ENCODE data around the gene CKAP5.

GRCh38 chr11:46858920-46859546 lies 13.0 kb upstream of the CKAP5 start:
- TF ChIP-seq CTCF (IDR thresholded peaks at IDR 0.05) (no peak), POLR2AphosphoS5 (IDR thresholded peaks at IDR 0.05) (no peak), POLR2A (IDR thresholded peaks at IDR 0.05) (no peak), EP300 (IDR thresholded peaks at IDR 0.05) (no peak)

All from gastroesophageal sphincter (tissue), 3 donors.